ENCODE measurements around the gene R3HCC1L. TPM values are rescaled to one million over a fixed set of nuclear protein-coding genes. Genes with fewer than 3 reads are reported as not detected.

R3HCC1L gene
- polyA plus RNA-seq = 11.1 and 12.8 TPM in 2 replicates
- polyA minus RNA-seq = 27.5 and 34.3 TPM in 2 replicates

- Histone ChIP-seq H3K36me3 (ENCODE audit: insufficient read depth, low read length) (no peaks in the 10 kb centered on the region), H3K9me2 (ENCODE audit: insufficient read depth, low read length) (no peaks in the 10 kb centered on the region), H2AFZ (ENCODE audit: low read depth, low read length) (peak within 1 kb of the TSS; percentile 86), H4K20me1 (ENCODE audit: insufficient read depth) (no peaks in the 10 kb centered on the region), H3F3A (ENCODE audit: insufficient read depth, low read length, poor library complexity, severe bottlenecking) (no peaks in the 10 kb centered on the region), H3K9me3 (ENCODE audit: low read length) (no peaks in the 10 kb centered on the region), H3K79me2 (replicated peaks; ENCODE audit: insufficient read depth, low read length) (peaks cover 21% of the 10 kb centered on the region), H3K4me3 (ENCODE audit: low read length) (peak within 1 kb of the TSS; percentile 94), H3K9ac (ENCODE audit: low read length) (peak within 1 kb of the TSS; percentile 86), H3K4me2 (ENCODE audit: low read length) (peak within 1 kb of the TSS; percentile 81), H3K27ac (ENCODE audit: low read length) (peak within 1 kb of the TSS; percentile 86), H3K27me3 (ENCODE audit: insufficient read depth, low read depth, low read length) (no peaks in the 10 kb centered on the region)
- TF ChIP-seq SMC3 (conservative IDR thresholded peaks at IDR 0.05; ENCODE audit: poor library complexity) = no peak
- no peak for TF ChIP-seq EZH2 (IDR thresholded peaks at IDR 0.05; ENCODE audit: borderline replicate concordance, insufficient read depth, low read length, poor library complexity, severe bottlenecking)
- TF ChIP-seq RAD21 (conservative IDR thresholded peaks at IDR 0.05) = peak; percentile 37
- peak; percentile 78 for TF ChIP-seq TAF1 (IDR thresholded peaks at IDR 0.05; ENCODE audit: low read depth)
- TF ChIP-seq CTCF (IDR thresholded peaks at IDR 0.05; ENCODE audit: poor library complexity, severe bottlenecking) = peak; percentile 40
- peak; percentile 73 for TF ChIP-seq MXI1 (conservative IDR thresholded peaks at IDR 0.05; ENCODE audit: poor library complexity, severe bottlenecking)
- peak; percentile 88 for TF ChIP-seq POLR2AphosphoS5 (IDR thresholded peaks at IDR 0.05)
- TF ChIP-seq EP300 (conservative IDR thresholded peaks at IDR 0.05; ENCODE audit: poor library complexity, severe bottlenecking) = peak; percentile 30
- no peak for TF ChIP-seq REST (IDR thresholded peaks at IDR 0.05; ENCODE audit: borderline replicate concordance)
These were observed at the start of gene R3HCC1L for GRCh38 chr10:98134431-98135221. Gene R3HCC1L (plus strand): TSS chr10:98134657. CDS start chr10:98208115, 73,458 bp downstream.

GRCh38 chr10:98085238-98085637, 49.2 kb upstream of the R3HCC1L start:
- Histone ChIP-seq H3K27me3 (ENCODE audit: insufficient read depth, low read depth, low read length) (no peaks in the 10 kb centered on the region), H3K27ac (ENCODE audit: low read length) (no peak overlapping the region), H3K4me3 (ENCODE audit: low read length) (no peak overlapping the region), H3K9ac (ENCODE audit: low read length) (no peak overlapping the region), H2AFZ (ENCODE audit: low read depth, low read length) (no peak overlapping the region), H3K9me2 (ENCODE audit: insufficient read depth, low read length) (no peaks in the 10 kb centered on the region), H3K79me2 (replicated peaks; ENCODE audit: insufficient read depth, low read length) (no peaks in the 10 kb centered on the region), H3K36me3 (ENCODE audit: insufficient read depth, low read length) (no peaks in the 10 kb centered on the region), H3K4me2 (ENCODE audit: low read length) (no peak overlapping the region), H3K9me3 (ENCODE audit: low read length) (no peaks in the 10 kb centered on the region), H3F3A (ENCODE audit: insufficient read depth, low read length, poor library complexity, severe bottlenecking) (no peaks in the 10 kb centered on the region), H4K20me1 (ENCODE audit: insufficient read depth) (no peaks in the 10 kb centered on the region)
- TF ChIP-seq EZH2 (IDR thresholded peaks at IDR 0.05; ENCODE audit: borderline replicate concordance, insufficient read depth, low read length, poor library complexity, severe bottlenecking) (no peak), POLR2AphosphoS5 (IDR thresholded peaks at IDR 0.05) (no peak), MXI1 (conservative IDR thresholded peaks at IDR 0.05; ENCODE audit: poor library complexity, severe bottlenecking) (no peak), CTCF (IDR thresholded peaks at IDR 0.05; ENCODE audit: poor library complexity, severe bottlenecking) (no peak), RAD21 (conservative IDR thresholded peaks at IDR 0.05) (no peak), TAF1 (IDR thresholded peaks at IDR 0.05; ENCODE audit: low read depth) (no peak), SMC3 (conservative IDR thresholded peaks at IDR 0.05; ENCODE audit: poor library complexity) (no peak), REST (IDR thresholded peaks at IDR 0.05; ENCODE audit: borderline replicate concordance) (no peak)

Data from neural cell (in vitro differentiated cells).